GM21515 (cell line): Measurements from ENCODE around the gene CYBC1.

Experiments used
- ATAC-seq: cut with Tn5 transposase; IDR thresholded peaks from one replicate; pipeline ENCODE4 v1.9.1; 2021; ENCODE audit not compliant: unreplicated experiment

The CYBC1 gene

GRCh38 chr17:82411396-82412053 lies 39.0 kb downstream of the CYBC1 start:
- no peak for ATAC-seq

- ATAC-seq: no peak
Observed at GRCh38 chr17:82410014-82410716, 40.4 kb downstream of the CYBC1 start.

GRCh38 chr17:82408938-82409318 lies 41.6 kb downstream of the CYBC1 start:
- ATAC-seq: no peak

GRCh38 chr17:82408288-82408937 lies 42.1 kb downstream of the CYBC1 start:
- no peak for ATAC-seq

- ATAC-seq: no peak
Observed at GRCh38 chr17:82407255-82407654, 43.3 kb downstream of the CYBC1 start.

GRCh38 chr17:82406131-82406671 lies 44.4 kb downstream of the CYBC1 start:
- no peak for ATAC-seq

- no peak for ATAC-seq
Observed at GRCh38 chr17:82405051-82405450, 45.5 kb downstream of the CYBC1 start.

GRCh38 chr17:82403662-82404660 lies 46.6 kb downstream of the CYBC1 start:
- no peak for ATAC-seq

- ATAC-seq: no peak
Observed at GRCh38 chr17:82402865-82403264, 47.7 kb downstream of the CYBC1 start.

- peak; percentile 47 for ATAC-seq
Observed at GRCh38 chr17:82400830-82401229, 49.7 kb downstream of the CYBC1 start.

- no peak for ATAC-seq
Observed at GRCh38 chr17:82400206-82400605, 50.3 kb downstream of the CYBC1 start.

GRCh38 chr17:82399601-82400101 lies 50.9 kb downstream of the CYBC1 start:
- ATAC-seq: no peak

GRCh38 chr17:82399041-82399441 lies 51.5 kb downstream of the CYBC1 start:
- ATAC-seq: no peak

GRCh38 chr17:82397449-82398335 lies 52.9 kb downstream of the CYBC1 start:
- ATAC-seq: no peak

- ATAC-seq: no peak
Observed at GRCh38 chr17:82396601-82397435, 53.7 kb downstream of the CYBC1 start.

- ATAC-seq: no peak
Observed at GRCh38 chr17:82394278-82394677, 56.3 kb downstream of the CYBC1 start.

GRCh38 chr17:82392941-82393340 lies 57.6 kb downstream of the CYBC1 start:
- ATAC-seq: no peak
